Lower leg skin (tissue), 4 donors: ENCODE data around the gene GTSE1. TPM values are rescaled to one million over a fixed set of nuclear protein-coding genes. Genes with fewer than 3 reads are reported as not detected.

Experiments
- DNase-seq, 2 donors: peaks; one replicate each; pipeline ENCODE4 v3.0.0-alpha.2; 2019; ENCODE audit warnings: low spot score in 2 of 2
- H3K4me3 ChIP-seq: fragments of 200-600 bp; sonication (generic); 2 replicates; pipeline ENCODE4 v1.5.1; 2017; ENCODE audit warnings: mild to moderate bottlenecking, low read depth; ENCODE audit not compliant: poor library complexity, severe bottlenecking
- POLR2A ChIP-seq, 2 donors: fragments of 450-650 bp; IDR thresholded peaks; one replicate each; pipeline ENCODE4 v1.6.1; 2016 to 2017; ENCODE audit warnings: antibody characterized with exemption in 2 of 2, mild to moderate bottlenecking in 1 of 2, moderate library complexity in 1 of 2
- WGBS, 2 donors: methylation state at CpG; one replicate each; pipeline ENCODE4 v1.1.5; 2018; 5-methylcytosine and 5-hydroxymethylcytosine counted together
- intact Hi-C: fragments of 100-400 bp; cut with DNase I; formaldehyde crosslinking; loops from one replicate; pipeline ENCODE4 v1.15.0; 2023; ENCODE audit warnings: low total_unique reads
- total RNA-seq, 4 donors: library from RNA; depleted of rRNA; stranded (reverse); fragments of >200 nt; gene quantifications; one replicate each; pipeline ENCODE4 v1.1.0, GENCODE V29; 2016
- TF ChIP-seq, protein P1 (sequence below), 3 donors: fragments of 450-650 bp; IDR thresholded peaks; one replicate each; pipeline ENCODE4 v1.5.1; 2016; ENCODE audit warnings: antibody characterized with exemption in 3 of 3, mild to moderate bottlenecking in 3 of 3, moderate library complexity in 2 of 3

GTSE1 gene
- total RNA-seq, 4 donors from 2014 or later: 0.44 to 1.5 (median 0.91) TPM

DNA sequence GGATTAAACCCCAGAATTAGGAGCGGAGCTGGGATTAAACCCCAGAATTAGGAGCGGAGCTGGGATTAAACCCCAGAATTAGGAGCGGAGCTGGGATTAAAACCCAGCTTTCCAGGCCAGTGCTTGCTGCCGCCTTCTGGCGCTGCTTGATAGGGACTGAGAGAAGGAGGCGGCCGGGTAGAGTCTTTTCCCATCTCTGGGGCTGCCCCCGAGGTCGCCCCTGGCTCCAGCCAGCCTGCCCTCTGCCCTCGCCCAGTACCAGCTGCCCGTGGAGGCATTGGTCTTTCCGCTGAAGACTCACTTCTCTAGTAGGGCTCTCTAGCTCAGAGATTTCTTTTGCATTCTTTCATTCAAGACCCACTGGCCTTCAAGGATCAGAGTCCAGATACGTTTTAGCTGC, 44.0 kb downstream of the GTSE1 start:
- 91 to 94% methylated on average over 13 of the region's 13 CpGs for WGBS, 2 donors
- intact Hi-C loops: no loop called here
- TF ChIP-seq, protein P1, sequence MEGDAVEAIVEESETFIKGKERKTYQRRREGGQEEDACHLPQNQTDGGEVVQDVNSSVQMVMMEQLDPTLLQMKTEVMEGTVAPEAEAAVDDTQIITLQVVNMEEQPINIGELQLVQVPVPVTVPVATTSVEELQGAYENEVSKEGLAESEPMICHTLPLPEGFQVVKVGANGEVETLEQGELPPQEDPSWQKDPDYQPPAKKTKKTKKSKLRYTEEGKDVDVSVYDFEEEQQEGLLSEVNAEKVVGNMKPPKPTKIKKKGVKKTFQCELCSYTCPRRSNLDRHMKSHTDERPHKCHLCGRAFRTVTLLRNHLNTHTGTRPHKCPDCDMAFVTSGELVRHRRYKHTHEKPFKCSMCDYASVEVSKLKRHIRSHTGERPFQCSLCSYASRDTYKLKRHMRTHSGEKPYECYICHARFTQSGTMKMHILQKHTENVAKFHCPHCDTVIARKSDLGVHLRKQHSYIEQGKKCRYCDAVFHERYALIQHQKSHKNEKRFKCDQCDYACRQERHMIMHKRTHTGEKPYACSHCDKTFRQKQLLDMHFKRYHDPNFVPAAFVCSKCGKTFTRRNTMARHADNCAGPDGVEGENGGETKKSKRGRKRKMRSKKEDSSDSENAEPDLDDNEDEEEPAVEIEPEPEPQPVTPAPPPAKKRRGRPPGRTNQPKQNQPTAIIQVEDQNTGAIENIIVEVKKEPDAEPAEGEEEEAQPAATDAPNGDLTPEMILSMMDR (IDR thresholded peaks at IDR 0.05): no peak
- no peak for TF ChIP-seq POLR2A (IDR thresholded peaks at IDR 0.05)
- H3K4me3 ChIP-seq: no peak overlapping the region
- DNase-seq: no peak

DNA sequence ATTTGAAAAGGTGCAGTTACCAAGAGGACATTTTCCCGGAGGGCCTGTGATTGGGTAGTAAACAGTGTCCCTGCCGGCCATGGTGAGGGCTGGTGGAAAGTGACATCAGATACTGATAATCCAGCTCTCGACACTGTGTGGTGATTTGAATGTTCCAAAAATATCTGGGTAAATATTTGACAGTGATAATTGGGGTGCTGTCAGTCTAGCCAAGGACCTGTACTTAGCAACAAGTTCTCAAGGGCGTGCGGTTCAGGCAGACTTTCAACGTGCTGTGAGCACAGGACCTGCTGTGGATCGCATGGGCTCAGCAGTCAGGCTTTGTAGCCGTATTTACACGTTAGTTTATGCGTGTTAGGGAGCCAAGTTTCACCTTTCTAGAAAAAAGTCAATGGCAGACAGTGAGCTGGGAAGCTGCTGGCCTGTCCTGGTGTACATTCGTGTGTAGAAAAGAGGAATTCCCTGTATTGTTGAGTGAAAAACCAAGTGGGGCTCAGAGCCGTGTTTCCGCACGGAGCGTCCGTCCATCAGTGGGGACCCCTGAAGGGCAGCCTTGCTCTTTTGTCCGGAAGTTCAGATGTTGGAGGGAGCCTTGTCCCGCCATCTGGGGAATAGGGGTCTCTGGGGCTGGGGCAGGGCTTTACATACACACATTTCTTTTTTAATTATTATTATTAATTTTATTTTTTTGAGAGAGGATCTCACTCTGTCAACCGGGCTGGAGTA, 50.2 kb downstream of the GTSE1 start:
- H3K4me3 ChIP-seq: no peak overlapping the region
- intact Hi-C loops: no loop called here
- 85 to 88% methylated on average over 19 of the region's 19 CpGs for WGBS, 2 donors
- DNase-seq: no peak
- no peak for TF ChIP-seq POLR2A (IDR thresholded peaks at IDR 0.05)
- TF ChIP-seq, protein P1 (IDR thresholded peaks at IDR 0.05): no peak

DNA sequence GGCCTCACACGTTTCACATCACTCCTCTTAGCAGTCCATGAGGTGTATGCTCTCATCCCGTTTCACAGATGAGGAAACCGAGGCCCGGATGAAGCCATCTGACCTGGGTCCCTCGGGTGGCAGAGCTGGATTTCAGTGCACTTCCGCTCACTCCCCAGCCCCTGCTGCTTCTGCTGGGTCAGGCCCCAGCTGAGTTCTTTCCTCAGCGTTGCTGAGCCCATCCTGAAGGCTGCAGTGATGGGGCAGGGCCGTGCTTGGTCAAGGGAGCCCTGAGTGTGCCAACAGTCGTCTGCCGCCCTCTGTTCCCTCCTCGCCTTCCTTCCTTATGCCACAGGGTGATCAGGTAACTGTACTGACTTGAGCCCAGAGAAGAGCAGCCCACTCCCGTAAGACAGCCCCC, 51.0 kb downstream of the GTSE1 start:
- no peak for TF ChIP-seq POLR2A (IDR thresholded peaks at IDR 0.05)
- TF ChIP-seq, protein P1 (IDR thresholded peaks at IDR 0.05): no peak
- 87 to 94% methylated on average over 12 of the region's 12 CpGs for WGBS, 2 donors
- intact Hi-C loops: no loop called here
- no peak for DNase-seq
- no peak overlapping the region for H3K4me3 ChIP-seq

DNA sequence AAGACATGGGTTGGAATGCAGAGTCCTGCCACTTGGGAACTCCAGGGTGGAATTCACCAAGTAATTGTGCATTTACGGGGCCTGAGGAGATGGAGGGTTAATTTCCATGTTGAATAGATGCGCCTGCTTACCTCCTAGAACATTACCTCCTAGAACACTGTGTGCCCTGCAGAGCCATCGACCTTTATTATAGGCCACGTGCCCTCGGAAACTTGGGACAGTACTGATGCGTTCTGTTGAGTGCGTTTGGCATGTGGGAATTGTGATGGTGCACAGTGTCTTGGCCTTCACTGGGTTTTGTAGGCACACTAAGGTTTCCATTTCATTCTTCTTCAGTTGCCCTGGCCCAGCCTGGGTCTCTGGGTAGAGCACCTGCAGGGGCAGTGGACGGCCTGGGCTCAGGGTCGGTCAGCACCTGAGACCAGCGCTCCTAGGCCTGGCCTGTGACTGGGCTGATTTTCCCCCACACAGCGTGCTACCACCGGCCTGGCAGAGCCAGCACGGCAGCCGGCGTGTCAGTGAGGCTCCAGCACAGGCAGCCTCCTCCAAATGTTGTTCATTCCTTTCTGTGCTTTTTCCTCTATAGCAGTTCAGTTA, 51.5 kb downstream of the GTSE1 start:
- 96 to 97% methylated on average over 15 of the region's 15 CpGs for WGBS, 2 donors
- no peak for DNase-seq
- intact Hi-C loops: no loop called here
- H3K4me3 ChIP-seq: no peak overlapping the region
- TF ChIP-seq POLR2A (IDR thresholded peaks at IDR 0.05): no peak
- TF ChIP-seq, protein P1 (IDR thresholded peaks at IDR 0.05): no peak

DNA sequence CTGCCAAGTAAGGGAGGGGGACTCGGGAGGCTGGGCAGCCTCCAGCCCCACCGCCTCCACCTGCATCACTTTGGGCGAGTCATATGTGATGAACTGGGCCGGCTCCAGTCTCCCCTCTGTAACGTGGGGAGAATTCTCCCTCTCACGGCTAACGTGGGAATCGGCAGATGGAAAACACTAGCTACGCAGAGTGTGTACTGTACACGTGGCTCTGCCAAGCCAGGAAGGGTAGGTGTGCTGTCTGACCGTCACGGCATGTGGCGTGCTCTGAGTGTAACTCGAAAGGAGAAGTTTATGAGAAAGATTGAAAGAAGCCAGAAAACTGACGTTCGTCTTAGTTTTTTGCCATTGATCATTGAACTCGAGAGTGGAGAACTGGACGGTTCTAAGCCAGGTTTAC, 52.6 kb downstream of the GTSE1 start:
- no peak for DNase-seq
- intact Hi-C loops: no loop called here
- no peak overlapping the region for H3K4me3 ChIP-seq
- no peak for TF ChIP-seq POLR2A (IDR thresholded peaks at IDR 0.05)
- TF ChIP-seq, protein P1 (IDR thresholded peaks at IDR 0.05): no peak
- 83 to 85% methylated on average over 18 of the region's 18 CpGs for WGBS, 2 donors
